Stimulated activated CD8-positive, alpha-beta memory T cell treated with anti-CD3 and anti-CD28 coated beads, Interleukin-15, amount 100 ng/mL, for 1 hour (primary cell): ENCODE results near the gene ERG28.
"Not testable (repeated sequence)": the region's sequence is repeated elsewhere in the genome, so short reads cannot be mapped to it uniquely, and the experiment has no call there.

ENCODE experiments used
- DNase-seq: peaks from one replicate; pipeline ENCODE4 v3.0.0-alpha.2; 2020; ENCODE audit warnings: low read depth

ERG28 gene

DNA sequence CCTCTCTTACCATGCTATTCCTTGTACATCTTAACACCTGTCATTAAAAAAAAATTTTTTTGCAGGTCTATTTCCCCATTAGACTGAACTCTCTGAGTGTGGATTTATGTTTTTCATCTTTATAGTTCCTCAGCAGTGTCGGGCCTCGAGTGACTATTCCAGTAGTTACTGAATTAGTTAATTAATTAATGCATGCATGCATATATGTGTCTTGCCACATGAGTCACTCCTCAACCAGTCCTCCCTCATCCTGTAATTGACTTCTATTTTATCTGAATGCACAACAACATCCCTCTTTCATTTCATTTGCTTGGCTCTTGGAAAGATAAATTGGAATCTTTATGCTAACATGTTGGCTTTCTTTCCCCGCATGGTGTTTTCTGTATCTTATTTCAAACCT, 35.6 kb downstream of the ERG28 start:
- DNase-seq, result no peak

DNA sequence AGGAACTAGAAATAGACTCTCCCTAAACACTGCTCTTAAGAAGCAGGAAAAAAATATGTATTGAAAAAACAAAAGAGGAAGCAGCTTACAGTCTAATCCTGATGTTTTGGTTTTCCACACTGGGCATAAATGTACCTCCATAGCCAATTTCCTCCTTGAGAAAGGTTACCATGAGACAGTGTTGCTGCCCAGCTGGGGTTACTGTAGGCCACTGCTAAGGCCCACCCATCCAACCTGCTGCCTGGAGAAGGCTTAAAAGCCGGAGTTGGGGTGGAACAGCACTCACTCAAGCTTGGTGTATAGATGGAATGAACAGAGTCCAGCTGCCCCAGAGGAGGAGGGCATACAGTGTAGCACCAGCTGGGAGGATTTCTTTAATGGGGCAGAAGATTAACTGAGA, 41.1 kb downstream of the ERG28 start:
- DNase-seq, result no peak

DNA sequence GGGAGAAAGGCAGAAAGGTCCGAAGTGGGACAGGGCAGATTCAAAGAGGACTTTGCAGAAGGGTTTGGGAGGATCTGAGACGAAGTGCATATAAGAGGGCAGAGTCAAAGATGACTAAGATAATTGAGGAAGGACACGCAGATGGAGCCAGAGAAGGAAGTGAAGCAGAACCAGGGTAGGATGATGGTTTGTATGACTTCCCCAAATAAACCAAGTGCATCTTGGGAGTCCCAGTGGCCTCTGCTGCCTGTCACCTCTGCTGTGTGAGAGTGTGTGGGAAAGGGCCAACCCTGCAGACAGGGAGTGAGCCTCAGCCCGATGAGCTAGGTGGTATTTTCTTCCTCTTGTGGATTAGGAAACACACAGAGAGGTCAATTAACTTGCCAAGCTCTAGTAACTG, 45.5 kb downstream of the ERG28 start:
- no peak for DNase-seq

DNA sequence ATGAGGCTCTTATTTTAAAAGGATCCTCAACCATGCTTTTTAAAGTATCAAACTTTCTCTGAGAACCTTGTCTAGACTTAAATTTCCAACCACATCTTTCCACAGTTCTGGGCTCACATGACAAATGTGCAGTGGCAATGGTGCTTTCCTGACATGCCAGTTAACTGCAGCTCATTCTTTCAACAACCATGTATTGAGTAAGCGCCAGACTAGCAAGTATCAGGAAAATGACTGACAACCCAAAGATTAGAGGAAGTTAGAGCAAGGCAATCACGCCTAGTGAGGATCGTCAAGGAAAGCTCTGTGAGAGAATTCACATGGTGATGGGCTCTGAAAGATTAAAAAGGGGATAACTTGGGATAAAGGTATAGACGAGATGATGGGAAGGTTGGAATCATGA, 46.5 kb downstream of the ERG28 start:
- DNase-seq, result no peak

GRCh38 chr14:75612157-75612556, 48.5 kb downstream of the ERG28 start:
- DNase-seq, result no peak

GRCh38 chr14:75610834-75611233, 49.8 kb downstream of the ERG28 start:
- DNase-seq, result no peak

DNA sequence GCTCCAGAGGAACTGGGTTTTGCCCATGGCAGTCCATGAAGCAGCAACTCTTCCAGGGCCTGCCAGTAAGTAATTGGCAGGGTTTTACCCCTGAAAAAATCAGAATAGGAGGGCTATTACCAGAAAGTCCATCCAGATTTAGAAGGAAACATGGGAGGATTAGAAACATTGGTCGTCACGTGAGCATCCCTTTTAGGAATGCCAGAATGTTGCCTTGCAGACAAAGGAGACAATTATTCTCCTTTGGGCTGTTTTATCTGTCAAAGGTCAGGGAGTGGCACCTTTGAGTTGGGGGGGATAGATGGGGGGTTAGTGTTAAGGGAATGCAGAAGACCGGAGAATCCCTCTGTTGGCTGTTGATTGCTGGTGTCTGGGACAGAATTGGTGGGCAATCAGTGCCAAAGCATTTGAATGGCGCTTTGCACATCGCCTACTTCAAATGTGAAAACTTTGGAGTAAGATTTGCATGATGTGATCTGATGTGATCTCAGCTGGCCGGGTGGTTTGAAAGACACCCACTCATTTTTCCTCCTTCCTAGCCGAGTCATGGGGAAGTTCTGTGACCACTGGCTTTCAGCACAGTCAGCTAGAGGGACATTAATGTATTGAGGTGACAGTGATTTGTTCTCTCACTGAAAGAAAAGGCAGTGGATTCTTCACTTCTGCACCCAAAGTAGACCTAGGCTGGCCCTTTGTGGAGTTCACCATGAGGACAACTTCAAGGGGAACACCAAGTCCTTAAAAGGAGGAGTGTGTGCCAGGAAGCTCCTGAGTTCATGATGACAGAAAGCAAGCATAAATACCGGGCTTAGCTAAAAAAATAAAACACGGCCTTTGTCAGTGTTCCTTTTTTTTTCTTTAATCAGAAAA, 50.8 kb downstream of the ERG28 start:
- DNase-seq, result no peak

DNA sequence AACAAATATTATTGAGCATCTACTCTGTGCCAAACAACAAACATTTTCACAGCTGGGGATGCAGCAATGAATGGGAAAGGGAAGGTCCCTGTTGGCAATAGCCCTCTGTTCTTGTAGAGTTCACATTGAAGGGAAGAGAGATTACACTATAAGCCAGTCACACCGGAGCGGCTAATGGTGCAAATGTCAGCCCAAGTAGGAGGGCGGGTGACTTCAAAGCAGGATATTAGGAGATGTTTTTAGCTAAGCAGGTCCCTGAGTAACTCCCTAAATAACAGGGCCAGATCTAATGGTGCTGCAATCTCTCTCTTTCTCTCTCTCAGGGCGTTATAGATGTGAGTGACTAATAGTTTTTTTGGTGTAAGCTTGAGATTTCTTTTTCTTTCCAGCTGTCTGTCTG, 51.6 kb downstream of the ERG28 start:
- no peak for DNase-seq

DNA sequence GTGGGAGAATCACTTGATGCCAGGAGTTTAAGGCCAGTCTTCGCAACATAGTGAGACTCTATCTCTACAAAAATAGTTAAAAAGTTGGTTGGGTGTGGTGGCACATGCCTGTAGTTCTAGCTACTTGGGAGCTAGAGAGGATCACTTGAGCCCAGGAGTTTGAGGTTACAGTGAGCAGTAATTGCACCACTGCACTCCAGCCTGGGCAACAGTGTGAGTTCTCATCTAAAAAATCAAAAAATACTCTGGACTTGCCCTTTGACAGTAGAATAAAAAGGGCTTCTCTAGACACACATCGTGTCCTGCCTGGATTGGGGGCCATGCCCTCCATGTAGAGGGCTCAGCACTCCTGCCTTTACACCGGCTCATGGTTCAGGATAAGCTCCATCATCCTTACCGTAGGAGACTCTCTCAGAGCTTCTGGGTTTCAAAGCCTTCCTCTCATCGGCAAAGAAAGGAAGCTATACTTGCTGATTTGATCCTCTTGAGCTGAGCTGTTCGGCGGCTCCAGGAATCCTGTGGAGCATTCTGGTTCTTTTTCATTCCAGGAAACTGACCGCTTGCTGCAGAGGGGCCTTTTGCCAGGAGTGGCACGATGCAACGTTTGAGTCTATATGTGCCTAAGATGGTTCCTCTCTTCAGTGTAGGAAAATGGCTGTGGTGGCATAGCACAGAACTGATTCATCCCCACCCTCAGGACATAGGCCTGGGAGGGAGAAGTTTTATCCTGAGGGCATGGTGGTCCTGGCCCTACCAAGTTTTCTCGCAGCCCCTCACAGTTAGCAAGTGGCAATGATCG, 52.6 kb downstream of the ERG28 start:
- DNase-seq, result no peak

- no peak for DNase-seq
These were observed 53.6 kb downstream of the ERG28 start for GRCh38 chr14:75607044-75607443.

DNA sequence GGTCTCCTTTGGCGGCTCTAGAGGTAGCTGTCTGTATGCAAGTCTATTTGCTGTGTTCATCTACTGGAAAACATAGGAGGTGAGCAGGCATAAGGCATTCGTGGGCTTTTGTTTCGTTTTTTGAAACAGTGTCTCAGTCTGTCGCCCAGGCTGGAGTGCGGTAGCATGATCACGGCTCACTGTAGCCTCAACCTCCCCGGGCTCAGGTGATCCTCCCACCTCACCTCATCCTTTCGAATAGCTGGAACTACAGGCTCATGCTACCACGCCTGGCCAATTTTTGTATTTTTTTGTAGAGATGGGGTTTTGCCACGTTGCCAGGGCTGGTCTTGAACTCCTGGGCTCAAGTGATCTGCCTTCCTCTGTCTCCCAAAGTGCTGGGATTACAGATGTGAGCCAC, 54.8 kb downstream of the ERG28 start:
- no peak for DNase-seq

DNA sequence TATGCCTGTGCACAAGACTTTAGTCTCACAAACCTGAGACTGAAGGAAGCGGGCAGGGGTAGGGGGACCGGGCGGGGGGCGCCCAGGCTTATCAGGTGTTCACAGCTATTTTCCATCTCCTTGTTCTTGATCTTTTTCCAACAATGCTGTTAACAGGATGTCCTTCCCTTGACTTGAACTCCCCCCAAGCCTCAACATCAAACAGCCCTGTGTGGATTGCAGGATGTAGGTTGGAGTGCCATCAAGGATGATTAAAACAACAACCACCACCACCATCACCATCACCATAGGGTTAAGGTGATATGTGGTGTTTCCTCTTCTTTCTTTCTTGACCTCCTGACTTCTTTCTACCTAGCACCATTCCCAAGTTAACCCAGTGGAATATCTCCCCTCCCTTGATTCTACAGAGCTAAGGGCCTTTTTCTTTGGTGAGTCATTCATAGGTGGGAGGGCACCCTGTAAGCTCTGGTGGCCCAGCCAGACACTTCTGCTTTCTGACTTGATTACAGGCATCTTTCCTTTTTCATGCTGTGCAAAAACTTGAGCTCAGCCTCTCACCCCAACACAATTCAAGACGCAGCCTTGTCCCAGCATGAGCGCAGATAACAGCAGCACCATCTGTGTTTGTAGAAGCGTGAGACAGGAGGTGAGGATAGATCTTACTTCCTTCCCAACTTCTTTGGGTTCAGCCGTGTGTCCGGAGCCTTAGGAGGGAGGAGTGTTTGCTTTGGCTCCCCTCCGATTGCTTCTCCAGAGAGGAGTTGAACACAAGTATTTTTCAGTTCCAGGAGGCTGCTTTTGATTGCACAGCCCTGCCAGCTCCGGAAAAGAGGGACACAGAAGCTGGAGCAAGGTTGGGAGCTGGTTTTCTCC, 55.5 kb downstream of the ERG28 start:
- DNase-seq, result no peak

DNA sequence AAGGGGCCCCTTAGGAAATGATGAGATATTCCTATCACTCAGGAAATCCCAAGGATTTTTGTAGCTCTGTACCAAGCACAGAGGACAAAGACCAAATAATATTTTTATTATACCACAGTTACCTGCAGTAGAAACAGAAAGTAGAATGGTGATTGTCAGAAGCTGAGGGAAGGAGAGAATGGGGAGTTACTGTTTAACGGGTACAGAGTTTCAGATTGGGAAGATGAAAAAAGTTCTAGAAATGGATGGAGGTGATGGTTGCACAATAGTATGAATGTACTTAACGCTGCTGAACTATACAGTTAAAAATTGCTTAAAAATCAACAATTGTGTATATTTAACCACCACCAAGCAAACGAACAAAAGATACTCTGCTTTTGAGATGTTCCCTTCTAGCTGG, 58.2 kb downstream of the ERG28 start:
- DNase-seq, result no peak

DNA sequence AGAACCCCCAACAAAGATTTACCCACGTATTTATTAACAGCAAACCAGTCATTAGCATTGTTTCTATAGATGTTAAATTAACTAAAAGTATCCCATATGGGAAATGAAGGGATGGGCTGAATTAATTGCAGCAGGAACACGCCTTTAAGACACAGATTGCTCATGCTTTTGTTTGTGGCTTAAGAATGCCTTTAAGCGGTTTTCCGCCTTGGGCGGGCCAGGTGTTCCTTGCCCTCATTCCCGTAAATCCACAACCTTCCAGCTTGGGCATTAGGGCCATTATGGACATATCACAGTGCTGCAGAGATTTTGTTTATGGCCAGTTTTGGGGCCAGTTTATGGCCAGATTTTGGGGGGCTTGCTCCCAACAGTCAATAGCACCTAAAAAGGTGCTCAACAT, 59.6 kb downstream of the ERG28 start:
- not testable (repeated sequence) for DNase-seq

DNA sequence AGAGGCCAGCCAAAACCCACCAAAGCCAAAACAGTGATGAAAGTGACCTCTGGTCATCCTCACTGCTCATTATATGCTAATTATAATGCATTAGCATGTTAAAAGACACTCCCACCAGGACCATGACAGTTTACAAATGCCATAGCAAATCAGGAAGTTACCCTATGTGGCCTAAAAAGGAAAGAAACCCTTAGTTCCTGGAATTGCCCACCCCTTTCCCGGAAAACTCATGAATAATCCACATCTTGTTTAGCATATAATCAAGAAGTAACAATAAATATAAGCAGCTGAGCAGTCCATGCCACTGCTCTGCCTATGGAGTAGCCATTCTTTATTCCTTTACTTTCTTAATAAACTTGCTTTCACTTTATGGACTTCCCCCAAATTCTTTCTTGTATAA, 60.6 kb downstream of the ERG28 start:
- DNase-seq, result not testable (repeated sequence)
